ENCODE data around the gene TRABD2B. TPM values are rescaled to one million over a fixed set of nuclear protein-coding genes. Genes with fewer than 3 reads are reported as not detected.

Gene TRABD2B
- total and polyA plus RNA-seq, 2 experiments from 2014 or later: 1.6 to 2.0 TPM

DNA sequence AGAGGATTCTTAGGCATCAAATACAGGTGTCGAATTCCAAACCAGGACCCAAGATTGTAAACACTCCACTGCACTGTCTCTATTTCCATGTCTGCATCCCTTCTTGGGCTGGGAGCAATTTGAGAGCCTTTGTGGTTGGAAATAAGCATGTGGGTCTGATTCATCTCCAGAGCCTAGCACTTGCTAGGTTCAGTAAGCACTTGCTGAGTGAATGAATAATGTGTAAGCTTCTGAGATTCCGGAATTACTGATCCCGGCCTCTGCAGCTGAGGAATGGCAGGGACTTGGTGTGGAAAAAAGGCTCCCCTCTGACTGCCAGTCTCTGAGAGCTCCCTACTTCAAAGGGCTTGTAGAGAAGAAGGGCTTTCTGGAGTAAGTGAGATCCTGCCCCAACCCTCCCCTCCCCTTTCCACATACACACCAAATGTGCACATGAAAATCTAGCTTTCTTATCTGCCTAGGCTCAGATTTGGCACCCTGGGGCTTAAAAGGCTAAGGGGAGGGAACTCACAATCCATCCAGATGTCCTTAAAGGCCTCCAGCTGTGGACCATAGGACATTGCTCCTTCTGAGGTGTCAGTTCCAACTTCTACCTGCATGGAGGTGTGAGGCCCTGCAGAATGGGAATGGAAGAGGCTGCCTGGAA is 39.6 kb upstream of the TRABD2B start:
- Histone ChIP-seq H3K27ac (ENCODE audit: low read depth) (no peak overlapping the region), H3K9me2 (ENCODE audit: insufficient read depth) (peaks cover 4% of the 10 kb centered on the region; the same call in 1 of the 2 replicates), H3K4me1 (ENCODE audit: insufficient read depth) (peaks cover 15% of the 10 kb centered on the region; the same call in 1 of the 2 replicates), H3K4me3 (no peak overlapping the region), H3K36me3 (ENCODE audit: insufficient read depth) (no peaks in the 10 kb centered on the region), H4K20me1 (replicated peaks; ENCODE audit: insufficient read depth) (no peaks in the 10 kb centered on the region), H3K4me2 (no peak overlapping the region), H2AFZ (no peak overlapping the region), H3K79me2 (replicated peaks; ENCODE audit: insufficient read depth) (no peaks in the 10 kb centered on the region), H3K27me3 (ENCODE audit: insufficient read depth) (no peaks in the 10 kb centered on the region), H3F3A (replicated peaks; ENCODE audit: low read depth) (no peaks in the 10 kb centered on the region)
- H3K4me3 Mint-ChIP-seq: no peak overlapping the region
- peaks cover 25% of the 10 kb centered on the region for H3K4me1 Mint-ChIP-seq
- H3K27me3 Mint-ChIP-seq (ENCODE audit: insufficient read depth, low read depth, poor library complexity): peaks cover 15% of the 10 kb centered on the region
- no peaks in the 10 kb centered on the region for H3K9me3 Mint-ChIP-seq
- no peaks in the 10 kb centered on the region for H3K36me3 Mint-ChIP-seq (ENCODE audit: low read depth)
- ATAC-seq: no peak
- TF ChIP-seq NANOG (IDR thresholded peaks at IDR 0.05; ENCODE audit: borderline replicate concordance): no peak
- TF ChIP-seq, protein P1, sequence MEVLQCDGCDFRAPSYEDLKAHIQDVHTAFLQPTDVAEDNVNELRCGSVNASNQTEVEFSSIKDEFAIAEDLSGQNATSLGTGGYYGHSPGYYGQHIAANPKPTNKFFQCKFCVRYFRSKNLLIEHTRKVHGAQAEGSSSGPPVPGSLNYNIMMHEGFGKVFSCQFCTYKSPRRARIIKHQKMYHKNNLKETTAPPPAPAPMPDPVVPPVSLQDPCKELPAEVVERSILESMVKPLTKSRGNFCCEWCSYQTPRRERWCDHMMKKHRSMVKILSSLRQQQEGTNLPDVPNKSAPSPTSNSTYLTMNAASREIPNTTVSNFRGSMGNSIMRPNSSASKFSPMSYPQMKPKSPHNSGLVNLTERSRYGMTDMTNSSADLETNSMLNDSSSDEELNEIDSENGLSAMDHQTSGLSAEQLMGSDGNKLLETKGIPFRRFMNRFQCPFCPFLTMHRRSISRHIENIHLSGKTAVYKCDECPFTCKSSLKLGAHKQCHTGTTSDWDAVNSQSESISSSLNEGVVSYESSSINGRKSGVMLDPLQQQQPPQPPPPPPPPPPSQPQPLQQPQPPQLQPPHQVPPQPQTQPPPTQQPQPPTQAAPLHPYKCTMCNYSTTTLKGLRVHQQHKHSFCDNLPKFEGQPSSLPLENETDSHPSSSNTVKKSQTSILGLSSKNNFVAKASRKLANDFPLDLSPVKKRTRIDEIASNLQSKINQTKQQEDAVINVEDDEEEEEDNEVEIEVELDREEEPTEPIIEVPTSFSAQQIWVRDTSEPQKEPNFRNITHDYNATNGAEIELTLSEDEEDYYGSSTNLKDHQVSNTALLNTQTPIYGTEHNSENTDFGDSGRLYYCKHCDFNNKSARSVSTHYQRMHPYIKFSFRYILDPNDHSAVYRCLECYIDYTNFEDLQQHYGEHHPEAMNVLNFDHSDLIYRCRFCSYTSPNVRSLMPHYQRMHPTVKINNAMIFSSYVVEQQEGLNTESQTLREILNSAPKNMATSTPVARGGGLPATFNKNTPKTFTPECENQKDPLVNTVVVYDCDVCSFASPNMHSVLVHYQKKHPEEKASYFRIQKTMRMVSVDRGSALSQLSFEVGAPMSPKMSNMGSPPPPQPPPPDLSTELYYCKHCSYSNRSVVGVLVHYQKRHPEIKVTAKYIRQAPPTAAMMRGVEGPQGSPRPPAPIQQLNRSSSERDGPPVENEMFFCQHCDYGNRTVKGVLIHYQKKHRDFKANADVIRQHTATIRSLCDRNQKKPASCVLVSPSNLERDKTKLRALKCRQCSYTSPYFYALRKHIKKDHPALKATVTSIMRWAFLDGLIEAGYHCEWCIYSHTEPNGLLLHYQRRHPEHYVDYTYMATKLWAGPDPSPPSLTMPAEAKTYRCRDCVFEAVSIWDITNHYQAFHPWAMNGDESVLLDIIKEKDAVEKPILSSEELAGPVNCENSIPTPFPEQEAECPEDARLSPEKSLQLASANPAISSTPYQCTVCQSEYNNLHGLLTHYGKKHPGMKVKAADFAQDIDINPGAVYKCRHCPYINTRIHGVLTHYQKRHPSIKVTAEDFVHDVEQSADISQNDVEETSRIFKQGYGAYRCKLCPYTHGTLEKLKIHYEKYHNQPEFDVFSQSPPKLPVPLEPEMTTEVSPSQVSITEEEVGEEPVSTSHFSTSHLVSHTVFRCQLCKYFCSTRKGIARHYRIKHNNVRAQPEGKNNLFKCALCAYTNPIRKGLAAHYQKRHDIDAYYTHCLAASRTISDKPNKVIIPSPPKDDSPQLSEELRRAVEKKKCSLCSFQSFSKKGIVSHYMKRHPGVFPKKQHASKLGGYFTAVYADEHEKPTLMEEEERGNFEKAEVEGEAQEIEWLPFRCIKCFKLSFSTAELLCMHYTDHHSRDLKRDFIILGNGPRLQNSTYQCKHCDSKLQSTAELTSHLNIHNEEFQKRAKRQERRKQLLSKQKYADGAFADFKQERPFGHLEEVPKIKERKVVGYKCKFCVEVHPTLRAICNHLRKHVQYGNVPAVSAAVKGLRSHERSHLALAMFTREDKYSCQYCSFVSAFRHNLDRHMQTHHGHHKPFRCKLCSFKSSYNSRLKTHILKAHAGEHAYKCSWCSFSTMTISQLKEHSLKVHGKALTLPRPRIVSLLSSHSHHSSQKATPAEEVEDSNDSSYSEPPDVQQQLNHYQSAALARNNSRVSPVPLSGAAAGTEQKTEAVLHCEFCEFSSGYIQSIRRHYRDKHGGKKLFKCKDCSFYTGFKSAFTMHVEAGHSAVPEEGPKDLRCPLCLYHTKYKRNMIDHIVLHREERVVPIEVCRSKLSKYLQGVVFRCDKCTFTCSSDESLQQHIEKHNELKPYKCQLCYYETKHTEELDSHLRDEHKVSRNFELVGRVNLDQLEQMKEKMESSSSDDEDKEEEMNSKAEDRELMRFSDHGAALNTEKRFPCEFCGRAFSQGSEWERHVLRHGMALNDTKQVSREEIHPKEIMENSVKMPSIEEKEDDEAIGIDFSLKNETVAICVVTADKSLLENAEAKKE (CRISPR knock-in tag; IDR thresholded peaks at IDR 0.05): no peak
- no peak for TF ChIP-seq ZNF331 (CRISPR knock-in tag; IDR thresholded peaks at IDR 0.05; ENCODE audit: low read depth)
- TF ChIP-seq CREB1 (CRISPR knock-in tag; IDR thresholded peaks at IDR 0.05; ENCODE audit: low read depth): no peak
- TF ChIP-seq, protein P2, sequence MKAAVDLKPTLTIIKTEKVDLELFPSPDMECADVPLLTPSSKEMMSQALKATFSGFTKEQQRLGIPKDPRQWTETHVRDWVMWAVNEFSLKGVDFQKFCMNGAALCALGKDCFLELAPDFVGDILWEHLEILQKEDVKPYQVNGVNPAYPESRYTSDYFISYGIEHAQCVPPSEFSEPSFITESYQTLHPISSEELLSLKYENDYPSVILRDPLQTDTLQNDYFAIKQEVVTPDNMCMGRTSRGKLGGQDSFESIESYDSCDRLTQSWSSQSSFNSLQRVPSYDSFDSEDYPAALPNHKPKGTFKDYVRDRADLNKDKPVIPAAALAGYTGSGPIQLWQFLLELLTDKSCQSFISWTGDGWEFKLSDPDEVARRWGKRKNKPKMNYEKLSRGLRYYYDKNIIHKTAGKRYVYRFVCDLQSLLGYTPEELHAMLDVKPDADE (IDR thresholded peaks at IDR 0.05): no peak
- TF ChIP-seq, protein P3, sequence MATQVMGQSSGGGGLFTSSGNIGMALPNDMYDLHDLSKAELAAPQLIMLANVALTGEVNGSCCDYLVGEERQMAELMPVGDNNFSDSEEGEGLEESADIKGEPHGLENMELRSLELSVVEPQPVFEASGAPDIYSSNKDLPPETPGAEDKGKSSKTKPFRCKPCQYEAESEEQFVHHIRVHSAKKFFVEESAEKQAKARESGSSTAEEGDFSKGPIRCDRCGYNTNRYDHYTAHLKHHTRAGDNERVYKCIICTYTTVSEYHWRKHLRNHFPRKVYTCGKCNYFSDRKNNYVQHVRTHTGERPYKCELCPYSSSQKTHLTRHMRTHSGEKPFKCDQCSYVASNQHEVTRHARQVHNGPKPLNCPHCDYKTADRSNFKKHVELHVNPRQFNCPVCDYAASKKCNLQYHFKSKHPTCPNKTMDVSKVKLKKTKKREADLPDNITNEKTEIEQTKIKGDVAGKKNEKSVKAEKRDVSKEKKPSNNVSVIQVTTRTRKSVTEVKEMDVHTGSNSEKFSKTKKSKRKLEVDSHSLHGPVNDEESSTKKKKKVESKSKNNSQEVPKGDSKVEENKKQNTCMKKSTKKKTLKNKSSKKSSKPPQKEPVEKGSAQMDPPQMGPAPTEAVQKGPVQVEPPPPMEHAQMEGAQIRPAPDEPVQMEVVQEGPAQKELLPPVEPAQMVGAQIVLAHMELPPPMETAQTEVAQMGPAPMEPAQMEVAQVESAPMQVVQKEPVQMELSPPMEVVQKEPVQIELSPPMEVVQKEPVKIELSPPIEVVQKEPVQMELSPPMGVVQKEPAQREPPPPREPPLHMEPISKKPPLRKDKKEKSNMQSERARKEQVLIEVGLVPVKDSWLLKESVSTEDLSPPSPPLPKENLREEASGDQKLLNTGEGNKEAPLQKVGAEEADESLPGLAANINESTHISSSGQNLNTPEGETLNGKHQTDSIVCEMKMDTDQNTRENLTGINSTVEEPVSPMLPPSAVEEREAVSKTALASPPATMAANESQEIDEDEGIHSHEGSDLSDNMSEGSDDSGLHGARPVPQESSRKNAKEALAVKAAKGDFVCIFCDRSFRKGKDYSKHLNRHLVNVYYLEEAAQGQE (IDR thresholded peaks at IDR 0.05; ENCODE audit: unreplicated experiment): no peak
- no peak for TF ChIP-seq JUNB (IDR thresholded peaks at IDR 0.05; ENCODE audit: unreplicated experiment)
- TF ChIP-seq, protein P4, sequence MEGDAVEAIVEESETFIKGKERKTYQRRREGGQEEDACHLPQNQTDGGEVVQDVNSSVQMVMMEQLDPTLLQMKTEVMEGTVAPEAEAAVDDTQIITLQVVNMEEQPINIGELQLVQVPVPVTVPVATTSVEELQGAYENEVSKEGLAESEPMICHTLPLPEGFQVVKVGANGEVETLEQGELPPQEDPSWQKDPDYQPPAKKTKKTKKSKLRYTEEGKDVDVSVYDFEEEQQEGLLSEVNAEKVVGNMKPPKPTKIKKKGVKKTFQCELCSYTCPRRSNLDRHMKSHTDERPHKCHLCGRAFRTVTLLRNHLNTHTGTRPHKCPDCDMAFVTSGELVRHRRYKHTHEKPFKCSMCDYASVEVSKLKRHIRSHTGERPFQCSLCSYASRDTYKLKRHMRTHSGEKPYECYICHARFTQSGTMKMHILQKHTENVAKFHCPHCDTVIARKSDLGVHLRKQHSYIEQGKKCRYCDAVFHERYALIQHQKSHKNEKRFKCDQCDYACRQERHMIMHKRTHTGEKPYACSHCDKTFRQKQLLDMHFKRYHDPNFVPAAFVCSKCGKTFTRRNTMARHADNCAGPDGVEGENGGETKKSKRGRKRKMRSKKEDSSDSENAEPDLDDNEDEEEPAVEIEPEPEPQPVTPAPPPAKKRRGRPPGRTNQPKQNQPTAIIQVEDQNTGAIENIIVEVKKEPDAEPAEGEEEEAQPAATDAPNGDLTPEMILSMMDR (conservative IDR thresholded peaks at IDR 0.05; ENCODE audit: low read depth in 2 of 2): no peak
- no peak for TF ChIP-seq STAT1 (IDR thresholded peaks at IDR 0.05; ENCODE audit: unreplicated experiment)
- no peak for TF ChIP-seq EZH2 (IDR thresholded peaks at IDR 0.05; ENCODE audit: low read depth, unreplicated experiment)
- TF ChIP-seq POLR2AphosphoS5 (IDR thresholded peaks at IDR 0.05; ENCODE audit: low read depth): no peak
- no peak for TF ChIP-seq EZH2phosphoT487 (IDR thresholded peaks at IDR 0.05; ENCODE audit: unreplicated experiment)
- no peak for TF ChIP-seq ZNF114 (CRISPR knock-in tag; IDR thresholded peaks at IDR 0.05)
- no peak overlapping the region for H3K27ac Mint-ChIP-seq
- DNase-seq (ENCODE audit: low spot score): no peak
